ENCODE results near the gene TSPAN9.

The TSPAN9 gene

GRCh38 chr12:3129301-3130056, 52.3 kb downstream of the TSPAN9 start:
- peaks cover 5% of the 10 kb centered on the region for H3K9me3 Mint-ChIP-seq

GRCh38 chr12:3130057-3130830, 53.1 kb downstream of the TSPAN9 start:
- Mint-ChIP-seq H3K4me1 (ENCODE audit: low read depth) (peaks cover 21% of the 10 kb centered on the region), H3K27ac (no peak overlapping the region), H3K27me3 (peaks cover 73% of the 10 kb centered on the region)

More at GRCh38 chr12:3129301-3130056, 52.3 kb downstream of the TSPAN9 start:
- H3K4me3 Mint-ChIP-seq: no peak overlapping the region
- H3K36me3 Mint-ChIP-seq (ENCODE audit: low read depth): peaks cover 8% of the 10 kb centered on the region
- peaks cover 21% of the 10 kb centered on the region for H3K4me1 Mint-ChIP-seq (ENCODE audit: low read depth)
- peaks cover 69% of the 10 kb centered on the region for H3K27me3 Mint-ChIP-seq
- H3K27ac Mint-ChIP-seq: peak overlapping the region; percentile 49

GRCh38 chr12:3131129-3131528, 54.0 kb downstream of the TSPAN9 start:
- no peak overlapping the region for H3K27ac Mint-ChIP-seq
- H3K36me3 Mint-ChIP-seq (ENCODE audit: low read depth): peaks cover 8% of the 10 kb centered on the region
- H3K27me3 Mint-ChIP-seq: peaks cover 66% of the 10 kb centered on the region
- no peak overlapping the region for H3K4me3 Mint-ChIP-seq
- peaks cover 21% of the 10 kb centered on the region for H3K4me1 Mint-ChIP-seq (ENCODE audit: low read depth)
- peaks cover 5% of the 10 kb centered on the region for H3K9me3 Mint-ChIP-seq

More at GRCh38 chr12:3130057-3130830, 53.1 kb downstream of the TSPAN9 start:
- H3K4me3 Mint-ChIP-seq: no peak overlapping the region
- H3K36me3 Mint-ChIP-seq (ENCODE audit: low read depth): peaks cover 8% of the 10 kb centered on the region
- peaks cover 5% of the 10 kb centered on the region for H3K9me3 Mint-ChIP-seq

- no peak overlapping the region for H3K4me3 Mint-ChIP-seq
- H3K9me3 Mint-ChIP-seq: peaks cover 5% of the 10 kb centered on the region
- H3K4me1 Mint-ChIP-seq (ENCODE audit: low read depth): peaks cover 21% of the 10 kb centered on the region
- peaks cover 8% of the 10 kb centered on the region for H3K36me3 Mint-ChIP-seq (ENCODE audit: low read depth)
- H3K27me3 Mint-ChIP-seq: peaks cover 57% of the 10 kb centered on the region
- H3K27ac Mint-ChIP-seq: no peak overlapping the region
These were observed 55.6 kb downstream of the TSPAN9 start for GRCh38 chr12:3132636-3133404.

GRCh38 chr12:3133405-3133783, 56.2 kb downstream of the TSPAN9 start:
- H3K27me3 Mint-ChIP-seq: peaks cover 52% of the 10 kb centered on the region
- peaks cover 21% of the 10 kb centered on the region for H3K4me1 Mint-ChIP-seq (ENCODE audit: low read depth)

GRCh38 chr12:3134126-3134525, 56.9 kb downstream of the TSPAN9 start:
- H3K27me3 Mint-ChIP-seq: peaks cover 45% of the 10 kb centered on the region

More at GRCh38 chr12:3133405-3133783, 56.2 kb downstream of the TSPAN9 start:
- Mint-ChIP-seq H3K27ac (no peak overlapping the region), H3K36me3 (ENCODE audit: low read depth) (peaks cover 8% of the 10 kb centered on the region), H3K4me3 (no peak overlapping the region), H3K9me3 (peaks cover 5% of the 10 kb centered on the region)

GRCh38 chr12:3134526-3135135, 57.5 kb downstream of the TSPAN9 start:
- Mint-ChIP-seq H3K36me3 (ENCODE audit: low read depth) (no peaks in the 10 kb centered on the region), H3K27me3 (peaks cover 40% of the 10 kb centered on the region), H3K4me3 (no peak overlapping the region), H3K4me1 (ENCODE audit: low read depth) (peaks cover 12% of the 10 kb centered on the region), H3K27ac (no peak overlapping the region), H3K9me3 (no peaks in the 10 kb centered on the region)

More at GRCh38 chr12:3134126-3134525, 56.9 kb downstream of the TSPAN9 start:
- Mint-ChIP-seq H3K4me3 (no peak overlapping the region), H3K36me3 (ENCODE audit: low read depth) (peaks cover 2% of the 10 kb centered on the region), H3K4me1 (ENCODE audit: low read depth) (peaks cover 17% of the 10 kb centered on the region), H3K27ac (no peak overlapping the region), H3K9me3 (peaks cover 2% of the 10 kb centered on the region)

GRCh38 chr12:3135522-3136461, 58.6 kb downstream of the TSPAN9 start:
- Mint-ChIP-seq H3K36me3 (ENCODE audit: low read depth) (no peaks in the 10 kb centered on the region), H3K4me3 (no peak overlapping the region), H3K27me3 (peaks cover 36% of the 10 kb centered on the region), H3K27ac (no peak overlapping the region), H3K4me1 (ENCODE audit: low read depth) (peaks cover 2% of the 10 kb centered on the region), H3K9me3 (no peaks in the 10 kb centered on the region)

- H3K4me1 Mint-ChIP-seq (ENCODE audit: low read depth): no peaks in the 10 kb centered on the region
- H3K27me3 Mint-ChIP-seq: peaks cover 29% of the 10 kb centered on the region
These were observed 59.6 kb downstream of the TSPAN9 start for GRCh38 chr12:3136641-3137267.

GRCh38 chr12:3137268-3137781, 60.1 kb downstream of the TSPAN9 start:
- H3K27me3 Mint-ChIP-seq: peaks cover 23% of the 10 kb centered on the region
- no peaks in the 10 kb centered on the region for H3K4me1 Mint-ChIP-seq (ENCODE audit: low read depth)

More at GRCh38 chr12:3136641-3137267, 59.6 kb downstream of the TSPAN9 start:
- no peak overlapping the region for H3K4me3 Mint-ChIP-seq
- no peak overlapping the region for H3K27ac Mint-ChIP-seq
- no peaks in the 10 kb centered on the region for H3K36me3 Mint-ChIP-seq (ENCODE audit: low read depth)
- no peaks in the 10 kb centered on the region for H3K9me3 Mint-ChIP-seq

GRCh38 chr12:3137814-3138445, 60.8 kb downstream of the TSPAN9 start:
- Mint-ChIP-seq H3K9me3 (no peaks in the 10 kb centered on the region), H3K36me3 (ENCODE audit: low read depth) (no peaks in the 10 kb centered on the region), H3K27me3 (peaks cover 21% of the 10 kb centered on the region), H3K4me3 (no peak overlapping the region), H3K27ac (no peak overlapping the region), H3K4me1 (ENCODE audit: low read depth) (no peaks in the 10 kb centered on the region)

More at GRCh38 chr12:3137268-3137781, 60.1 kb downstream of the TSPAN9 start:
- Mint-ChIP-seq H3K27ac (no peak overlapping the region), H3K36me3 (ENCODE audit: low read depth) (no peaks in the 10 kb centered on the region), H3K9me3 (no peaks in the 10 kb centered on the region), H3K4me3 (no peak overlapping the region)

- Mint-ChIP-seq H3K4me1 (ENCODE audit: low read depth) (no peaks in the 10 kb centered on the region), H3K9me3 (no peaks in the 10 kb centered on the region), H3K27ac (no peak overlapping the region), H3K36me3 (ENCODE audit: low read depth) (no peaks in the 10 kb centered on the region), H3K4me3 (no peak overlapping the region), H3K27me3 (peaks cover 17% of the 10 kb centered on the region)
These were observed 61.8 kb downstream of the TSPAN9 start for GRCh38 chr12:3138941-3139511.

Measured in stimulated activated naive CD8-positive, alpha-beta T cell treated with anti-CD3 and anti-CD28 coated beads, Interleukin-15, Interleukin-2, amounts not matched to agents 100 ng/mL and 50 ng/mL, for 24 hours (primary cell).